ENCODE measurements around the gene COL6A1. TPM values are rescaled to one million over a fixed set of nuclear protein-coding genes. Genes with fewer than 3 reads are reported as not detected.

The COL6A1 gene
- total RNA-seq, 1 donor from 2014 or later: 137 TPM

- no peaks in the 10 kb centered on the region for H3K9me3 Mint-ChIP-seq (ENCODE audit: low read depth)
- no peaks in the 10 kb centered on the region for H3K4me1 Mint-ChIP-seq (ENCODE audit: low read depth)
- H3K36me3 Mint-ChIP-seq (ENCODE audit: insufficient read depth): no peaks in the 10 kb centered on the region
- no peak overlapping the region for H3K4me3 Mint-ChIP-seq (ENCODE audit: low read depth)
- no peak overlapping the region for H3K27ac Mint-ChIP-seq
- DNase-seq (ENCODE audit: low spot score, unreplicated experiment): no peak
- no peak for TF ChIP-seq CTCF (IDR thresholded peaks at IDR 0.05; ENCODE audit: unreplicated experiment)
- H3K27me3 Mint-ChIP-seq: peaks cover 14% of the 10 kb centered on the region
Observed at GRCh38 chr21:45935628-45936027, 45.9 kb upstream of the COL6A1 start.

GRCh38 chr21:45937721-45938452, 43.7 kb upstream of the COL6A1 start:
- H3K4me3 Mint-ChIP-seq (ENCODE audit: low read depth): no peak overlapping the region
- no peaks in the 10 kb centered on the region for H3K4me1 Mint-ChIP-seq (ENCODE audit: low read depth)
- no peaks in the 10 kb centered on the region for H3K9me3 Mint-ChIP-seq (ENCODE audit: low read depth)
- H3K27ac Mint-ChIP-seq: no peak overlapping the region
- DNase-seq (ENCODE audit: low spot score, unreplicated experiment): no peak
- peaks cover 14% of the 10 kb centered on the region for H3K27me3 Mint-ChIP-seq
- no peak for TF ChIP-seq CTCF (IDR thresholded peaks at IDR 0.05; ENCODE audit: unreplicated experiment)
- no peaks in the 10 kb centered on the region for H3K36me3 Mint-ChIP-seq (ENCODE audit: insufficient read depth)

GRCh38 chr21:45938453-45938755, 43.2 kb upstream of the COL6A1 start:
- Mint-ChIP-seq H3K36me3 (ENCODE audit: insufficient read depth) (no peaks in the 10 kb centered on the region), H3K9me3 (ENCODE audit: low read depth) (no peaks in the 10 kb centered on the region), H3K4me3 (ENCODE audit: low read depth) (no peak overlapping the region), H3K27ac (no peak overlapping the region), H3K27me3 (peaks cover 11% of the 10 kb centered on the region), H3K4me1 (ENCODE audit: low read depth) (no peaks in the 10 kb centered on the region)
- DNase-seq (ENCODE audit: low spot score, unreplicated experiment): no peak
- TF ChIP-seq CTCF (IDR thresholded peaks at IDR 0.05; ENCODE audit: unreplicated experiment): no peak

GRCh38 chr21:45938811-45939520, 42.6 kb upstream of the COL6A1 start:
- Mint-ChIP-seq H3K27me3 (peaks cover 11% of the 10 kb centered on the region), H3K4me1 (ENCODE audit: low read depth) (no peaks in the 10 kb centered on the region), H3K4me3 (ENCODE audit: low read depth) (no peak overlapping the region), H3K27ac (no peak overlapping the region), H3K9me3 (ENCODE audit: low read depth) (no peaks in the 10 kb centered on the region), H3K36me3 (ENCODE audit: insufficient read depth) (no peaks in the 10 kb centered on the region)
- DNase-seq (ENCODE audit: low spot score, unreplicated experiment): no peak
- no peak for TF ChIP-seq CTCF (IDR thresholded peaks at IDR 0.05; ENCODE audit: unreplicated experiment)

GRCh38 chr21:45939521-45940045, 42.0 kb upstream of the COL6A1 start:
- no peak for DNase-seq (ENCODE audit: low spot score, unreplicated experiment)
- no peak overlapping the region for H3K27ac Mint-ChIP-seq
- no peaks in the 10 kb centered on the region for H3K9me3 Mint-ChIP-seq (ENCODE audit: low read depth)
- no peaks in the 10 kb centered on the region for H3K36me3 Mint-ChIP-seq (ENCODE audit: insufficient read depth)
- H3K27me3 Mint-ChIP-seq: peaks cover 11% of the 10 kb centered on the region
- no peak for TF ChIP-seq CTCF (IDR thresholded peaks at IDR 0.05; ENCODE audit: unreplicated experiment)
- H3K4me1 Mint-ChIP-seq (ENCODE audit: low read depth): no peaks in the 10 kb centered on the region
- H3K4me3 Mint-ChIP-seq (ENCODE audit: low read depth): no peak overlapping the region
